HL-60 (cell line): ENCODE measurements around the gene CGRRF1.

ENCODE experiments used
- DNase-seq, 2 experiments: peaks; one replicate each; pipeline ENCODE4 v3.0.0-alpha.2; 2010 to 2020; ENCODE audit warnings: low read depth in 1 of 2, low spot score in 1 of 2
- H3K27ac ChIP-seq: fragments of 250-450 bp; sonication (Bioruptor Pico); replicated peaks from 2 replicates; pipeline ENCODE4 v1.5.1; 2020; ENCODE audit warnings: mild to moderate bottlenecking, moderate library complexity
- H3K27me3 ChIP-seq: fragments of 250-450 bp; sonication (Bioruptor Pico); 2 replicates; pipeline ENCODE4 v1.5.1; 2021; ENCODE audit warnings: mild to moderate bottlenecking, moderate library complexity; ENCODE audit not compliant: insufficient read depth, poor library complexity, severe bottlenecking
- H3K4me3 ChIP-seq: replicated peaks from 2 replicates; pipeline ENCODE4 v1.5.1; 2011; ENCODE audit warnings: mild to moderate bottlenecking, control low read depth, low read length; ENCODE audit not compliant: insufficient read depth
- GABPA ChIP-seq: IDR thresholded peaks from 2 replicates; pipeline ENCODE4 v1.6.1; 2012; ENCODE audit warnings: low read depth
- POLR2AphosphoS5 ChIP-seq: IDR thresholded peaks from 2 replicates; pipeline ENCODE4 v1.6.1; 2012; ENCODE audit warnings: low read depth
- SPI1 ChIP-seq: IDR thresholded peaks from 2 replicates; pipeline ENCODE4 v1.6.1; 2012; ENCODE audit warnings: low read depth, mild to moderate bottlenecking, borderline replicate concordance
- TF ChIP-seq, protein P1 (sequence below): IDR thresholded peaks from 2 replicates; pipeline ENCODE4 v1.6.1; 2012; ENCODE audit warnings: low read depth; ENCODE audit not compliant: insufficient replicate concordance
- TF ChIP-seq, protein P2 (sequence below): IDR thresholded peaks from one replicate; pipeline ENCODE4 v1.5.1; 2011; ENCODE audit warnings: low read length, control low read depth, inconsistent platforms; ENCODE audit not compliant: insufficient read depth

CGRRF1 gene

DNA sequence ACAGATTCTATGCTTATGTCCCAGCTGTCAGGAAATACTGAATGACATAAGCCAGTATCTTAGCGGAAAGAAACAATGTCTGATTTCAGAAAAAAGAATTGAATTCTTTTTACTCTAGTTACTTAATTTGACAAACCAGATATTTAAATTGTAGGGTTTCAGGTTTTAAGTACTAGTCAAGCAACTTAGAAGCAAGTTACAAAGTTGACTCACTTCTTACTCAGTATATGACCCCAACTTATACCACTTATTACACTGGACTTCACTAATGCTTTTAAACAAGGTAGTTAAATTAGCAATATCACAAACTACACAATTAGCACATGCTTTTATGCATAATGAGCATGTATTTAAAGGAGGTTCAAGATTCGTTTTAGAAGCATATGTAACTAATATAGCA, 28.0 kb upstream of the CGRRF1 start:
- TF ChIP-seq, protein P1, sequence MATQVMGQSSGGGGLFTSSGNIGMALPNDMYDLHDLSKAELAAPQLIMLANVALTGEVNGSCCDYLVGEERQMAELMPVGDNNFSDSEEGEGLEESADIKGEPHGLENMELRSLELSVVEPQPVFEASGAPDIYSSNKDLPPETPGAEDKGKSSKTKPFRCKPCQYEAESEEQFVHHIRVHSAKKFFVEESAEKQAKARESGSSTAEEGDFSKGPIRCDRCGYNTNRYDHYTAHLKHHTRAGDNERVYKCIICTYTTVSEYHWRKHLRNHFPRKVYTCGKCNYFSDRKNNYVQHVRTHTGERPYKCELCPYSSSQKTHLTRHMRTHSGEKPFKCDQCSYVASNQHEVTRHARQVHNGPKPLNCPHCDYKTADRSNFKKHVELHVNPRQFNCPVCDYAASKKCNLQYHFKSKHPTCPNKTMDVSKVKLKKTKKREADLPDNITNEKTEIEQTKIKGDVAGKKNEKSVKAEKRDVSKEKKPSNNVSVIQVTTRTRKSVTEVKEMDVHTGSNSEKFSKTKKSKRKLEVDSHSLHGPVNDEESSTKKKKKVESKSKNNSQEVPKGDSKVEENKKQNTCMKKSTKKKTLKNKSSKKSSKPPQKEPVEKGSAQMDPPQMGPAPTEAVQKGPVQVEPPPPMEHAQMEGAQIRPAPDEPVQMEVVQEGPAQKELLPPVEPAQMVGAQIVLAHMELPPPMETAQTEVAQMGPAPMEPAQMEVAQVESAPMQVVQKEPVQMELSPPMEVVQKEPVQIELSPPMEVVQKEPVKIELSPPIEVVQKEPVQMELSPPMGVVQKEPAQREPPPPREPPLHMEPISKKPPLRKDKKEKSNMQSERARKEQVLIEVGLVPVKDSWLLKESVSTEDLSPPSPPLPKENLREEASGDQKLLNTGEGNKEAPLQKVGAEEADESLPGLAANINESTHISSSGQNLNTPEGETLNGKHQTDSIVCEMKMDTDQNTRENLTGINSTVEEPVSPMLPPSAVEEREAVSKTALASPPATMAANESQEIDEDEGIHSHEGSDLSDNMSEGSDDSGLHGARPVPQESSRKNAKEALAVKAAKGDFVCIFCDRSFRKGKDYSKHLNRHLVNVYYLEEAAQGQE, result no peak
- TF ChIP-seq, protein P2, sequence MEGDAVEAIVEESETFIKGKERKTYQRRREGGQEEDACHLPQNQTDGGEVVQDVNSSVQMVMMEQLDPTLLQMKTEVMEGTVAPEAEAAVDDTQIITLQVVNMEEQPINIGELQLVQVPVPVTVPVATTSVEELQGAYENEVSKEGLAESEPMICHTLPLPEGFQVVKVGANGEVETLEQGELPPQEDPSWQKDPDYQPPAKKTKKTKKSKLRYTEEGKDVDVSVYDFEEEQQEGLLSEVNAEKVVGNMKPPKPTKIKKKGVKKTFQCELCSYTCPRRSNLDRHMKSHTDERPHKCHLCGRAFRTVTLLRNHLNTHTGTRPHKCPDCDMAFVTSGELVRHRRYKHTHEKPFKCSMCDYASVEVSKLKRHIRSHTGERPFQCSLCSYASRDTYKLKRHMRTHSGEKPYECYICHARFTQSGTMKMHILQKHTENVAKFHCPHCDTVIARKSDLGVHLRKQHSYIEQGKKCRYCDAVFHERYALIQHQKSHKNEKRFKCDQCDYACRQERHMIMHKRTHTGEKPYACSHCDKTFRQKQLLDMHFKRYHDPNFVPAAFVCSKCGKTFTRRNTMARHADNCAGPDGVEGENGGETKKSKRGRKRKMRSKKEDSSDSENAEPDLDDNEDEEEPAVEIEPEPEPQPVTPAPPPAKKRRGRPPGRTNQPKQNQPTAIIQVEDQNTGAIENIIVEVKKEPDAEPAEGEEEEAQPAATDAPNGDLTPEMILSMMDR, result no peak
- TF ChIP-seq GABPA (no peak), SPI1 (no peak), POLR2AphosphoS5 (no peak)

DNA sequence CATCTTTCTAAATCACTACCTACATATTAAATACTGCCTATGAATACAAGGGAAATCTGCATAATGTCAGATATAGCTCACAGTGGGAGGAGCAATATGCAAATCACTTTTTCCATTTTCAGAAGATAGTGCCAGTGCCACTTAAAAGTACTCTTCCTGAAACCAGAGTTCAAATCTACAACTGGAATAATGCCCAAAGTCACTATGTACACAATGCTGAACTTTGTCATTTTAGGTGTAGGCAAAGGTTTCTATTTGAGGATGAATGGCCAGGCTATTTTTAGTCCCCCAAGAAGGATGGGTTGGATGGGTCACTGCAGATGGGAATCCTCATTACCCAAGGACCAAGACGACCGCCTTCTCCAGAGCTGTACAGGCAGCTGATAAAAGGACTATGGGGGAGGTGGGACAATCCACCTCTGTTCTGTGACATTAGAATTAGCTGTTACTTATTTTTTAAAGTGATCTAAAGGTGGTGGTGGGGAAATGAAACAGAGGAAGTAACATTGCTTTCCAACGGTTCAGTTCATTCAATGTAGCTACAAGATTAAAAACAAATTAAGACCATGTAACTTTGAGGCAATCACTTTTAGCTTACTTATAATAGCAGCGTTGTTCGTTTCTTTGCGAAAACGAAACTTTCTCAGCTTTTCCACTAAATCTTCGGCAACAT, 26.5 kb upstream of the CGRRF1 start:
- no peaks in the 10 kb centered on the region for H3K27me3 ChIP-seq
- H3K4me3 ChIP-seq, result no peak overlapping the region
- no peak overlapping the region for H3K27ac ChIP-seq
- no peak for TF ChIP-seq GABPA
- TF ChIP-seq, protein P2, result no peak
- TF ChIP-seq, protein P1, result no peak
- TF ChIP-seq POLR2AphosphoS5, result no peak
- no peak for TF ChIP-seq SPI1
- no peak for DNase-seq

More for the DNA sequence above, 28.0 kb upstream of the CGRRF1 start:
- Histone ChIP-seq H3K4me3 (no peak overlapping the region), H3K27ac (no peak overlapping the region), H3K27me3 (no peaks in the 10 kb centered on the region)
- no peak for DNase-seq

DNA sequence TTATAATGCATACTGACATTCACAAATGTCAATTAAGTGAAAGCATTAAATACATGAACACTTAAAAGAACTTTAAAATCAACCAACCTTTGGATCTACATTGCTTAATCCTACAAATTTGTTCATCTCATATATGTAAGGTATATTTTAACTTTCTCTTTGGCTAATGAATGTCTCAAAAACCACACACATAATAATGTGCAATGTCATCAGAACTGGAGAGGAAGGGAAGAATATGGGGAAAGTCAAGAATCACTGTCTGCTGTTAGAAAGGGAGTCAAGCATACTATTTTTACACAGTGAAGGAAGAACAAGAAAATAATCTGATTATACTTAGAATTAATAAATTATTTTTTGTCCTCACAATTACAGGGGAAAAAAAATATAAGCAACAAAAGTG, 25.9 kb upstream of the CGRRF1 start:
- Histone ChIP-seq H3K4me3 (no peak overlapping the region), H3K27ac (no peak overlapping the region), H3K27me3 (no peaks in the 10 kb centered on the region)
- no peak for DNase-seq
- TF ChIP-seq, protein P2, result no peak
- TF ChIP-seq SPI1 (no peak), GABPA (no peak), POLR2AphosphoS5 (no peak)
- TF ChIP-seq, protein P1, result no peak
